HG03060 (cell line): ENCODE data around the gene ANKHD1.
A peak's percentile ranks its signal among the peaks of the same experiment; 100 is the strongest.

Experiments used
- ATAC-seq: cut with Tn5 transposase; IDR thresholded peaks from one replicate; pipeline ENCODE4 v1.9.1; 2021; ENCODE audit warnings: low read depth, moderate number of reproducible peaks; ENCODE audit not compliant: unreplicated experiment

ANKHD1 gene

GRCh38 chr5:140372971-140373487, 28.6 kb upstream of the ANKHD1 start:
- no peak for ATAC-seq

GRCh38 chr5:140381351-140381750, 20.3 kb upstream of the ANKHD1 start:
- ATAC-seq: no peak

- ATAC-seq: no peak
These were observed 19.7 kb upstream of the ANKHD1 start for GRCh38 chr5:140381972-140382371.

- no peak for ATAC-seq
These were observed 18.8 kb upstream of the ANKHD1 start for GRCh38 chr5:140382866-140383265.

GRCh38 chr5:140383300-140383699, 18.3 kb upstream of the ANKHD1 start:
- ATAC-seq: no peak

GRCh38 chr5:140388052-140388451, 13.6 kb upstream of the ANKHD1 start:
- no peak for ATAC-seq

GRCh38 chr5:140391312-140391711, 10.3 kb upstream of the ANKHD1 start:
- ATAC-seq: no peak

- no peak for ATAC-seq
These were observed 9.9 kb upstream of the ANKHD1 start for GRCh38 chr5:140391732-140392131.

- ATAC-seq: no peak
These were observed 7.9 kb upstream of the ANKHD1 start for GRCh38 chr5:140393738-140394137.

GRCh38 chr5:140398379-140398811, 3.2 kb upstream of the ANKHD1 start:
- ATAC-seq: no peak

- ATAC-seq: no peak
These were observed 1.5 kb upstream of the ANKHD1 start for GRCh38 chr5:140399979-140400729.

- ATAC-seq: peak; percentile 54
These were observed 787 bp upstream of the ANKHD1 start for GRCh38 chr5:140400730-140401361.

- no peak for ATAC-seq
These were observed 833 bp downstream of the ANKHD1 start for GRCh38 chr5:140402258-140403074.

- no peak for ATAC-seq
These were observed 2.0 kb downstream of the ANKHD1 start for GRCh38 chr5:140403613-140404012.

GRCh38 chr5:140408750-140409241, 7.2 kb downstream of the ANKHD1 start:
- no peak for ATAC-seq

- ATAC-seq: no peak
These were observed 11.6 kb downstream of the ANKHD1 start for GRCh38 chr5:140413230-140413629.

- ATAC-seq: no peak
These were observed 15.6 kb downstream of the ANKHD1 start for GRCh38 chr5:140417235-140417634.

- no peak for ATAC-seq
These were observed 17.4 kb downstream of the ANKHD1 start for GRCh38 chr5:140418862-140419520.

GRCh38 chr5:140420226-140420570, 18.6 kb downstream of the ANKHD1 start:
- no peak for ATAC-seq

- no peak for ATAC-seq
These were observed 19.2 kb downstream of the ANKHD1 start for GRCh38 chr5:140420665-140421361.
